ENCODE measurements around the gene ATXN1.
"Not testable (repeated sequence)": the region's sequence is repeated elsewhere in the genome, so short reads cannot be mapped to it uniquely, and the experiment has no call there.

The ATXN1 gene

GRCh38 chr6:16639684-16640480 is 121.4 kb downstream of the ATXN1 start:
- peak; percentile 63 for DNase-seq (ENCODE audit: low spot score)

- DNase-seq (ENCODE audit: low spot score): no peak
These were observed 123.6 kb downstream of the ATXN1 start for GRCh38 chr6:16637635-16638034.

- DNase-seq (ENCODE audit: low spot score): peak; percentile 14
These were observed 125.3 kb downstream of the ATXN1 start for GRCh38 chr6:16635810-16636602.

GRCh38 chr6:16635291-16635809 is 125.9 kb downstream of the ATXN1 start:
- no peak for DNase-seq (ENCODE audit: low spot score)

- DNase-seq (ENCODE audit: low spot score): no peak
These were observed 126.4 kb downstream of the ATXN1 start for GRCh38 chr6:16634855-16635254.

- DNase-seq (ENCODE audit: low spot score): no peak
These were observed 127.3 kb downstream of the ATXN1 start for GRCh38 chr6:16633961-16634360.

GRCh38 chr6:16633465-16633864 is 127.8 kb downstream of the ATXN1 start:
- DNase-seq (ENCODE audit: low spot score): no peak

- DNase-seq (ENCODE audit: low spot score): no peak
These were observed 129.2 kb downstream of the ATXN1 start for GRCh38 chr6:16632101-16632500.

- DNase-seq (ENCODE audit: low spot score): no peak
These were observed 131.1 kb downstream of the ATXN1 start for GRCh38 chr6:16630026-16630643.

- not testable (repeated sequence) for DNase-seq (ENCODE audit: low spot score)
These were observed 132.7 kb downstream of the ATXN1 start for GRCh38 chr6:16628580-16628979.

- DNase-seq (ENCODE audit: low spot score): no peak
These were observed 134.6 kb downstream of the ATXN1 start for GRCh38 chr6:16626650-16627049.

GRCh38 chr6:16625291-16626265 is 135.7 kb downstream of the ATXN1 start:
- DNase-seq (ENCODE audit: low spot score): peak; percentile 28

- DNase-seq (ENCODE audit: low spot score): no peak
These were observed 136.5 kb downstream of the ATXN1 start for GRCh38 chr6:16624636-16625290.

GRCh38 chr6:16623731-16624130 is 137.5 kb downstream of the ATXN1 start:
- DNase-seq (ENCODE audit: low spot score): no peak

- no peak for DNase-seq (ENCODE audit: low spot score)
These were observed 138.1 kb downstream of the ATXN1 start for GRCh38 chr6:16623029-16623653.

- no peak for DNase-seq (ENCODE audit: low spot score)
These were observed 139.1 kb downstream of the ATXN1 start for GRCh38 chr6:16622193-16622592.

GRCh38 chr6:16621002-16621401 is 140.3 kb downstream of the ATXN1 start:
- no peak for DNase-seq (ENCODE audit: low spot score)

GRCh38 chr6:16619777-16620176 is 141.5 kb downstream of the ATXN1 start:
- DNase-seq (ENCODE audit: low spot score): no peak

- no peak for DNase-seq (ENCODE audit: low spot score)
These were observed 142.3 kb downstream of the ATXN1 start for GRCh38 chr6:16618962-16619361.

GRCh38 chr6:16615215-16615614 is 146.0 kb downstream of the ATXN1 start:
- DNase-seq (ENCODE audit: low spot score): not testable (repeated sequence)
